ENCODE results near the gene DNAH5. TPM values are rescaled to one million over a fixed set of nuclear protein-coding genes. Genes with fewer than 3 reads are reported as not detected.

The DNAH5 gene
- total RNA-seq, 6 donors from 2014 or later, result 5.0 to 47.3 (median 10.7) TPM

DNA sequence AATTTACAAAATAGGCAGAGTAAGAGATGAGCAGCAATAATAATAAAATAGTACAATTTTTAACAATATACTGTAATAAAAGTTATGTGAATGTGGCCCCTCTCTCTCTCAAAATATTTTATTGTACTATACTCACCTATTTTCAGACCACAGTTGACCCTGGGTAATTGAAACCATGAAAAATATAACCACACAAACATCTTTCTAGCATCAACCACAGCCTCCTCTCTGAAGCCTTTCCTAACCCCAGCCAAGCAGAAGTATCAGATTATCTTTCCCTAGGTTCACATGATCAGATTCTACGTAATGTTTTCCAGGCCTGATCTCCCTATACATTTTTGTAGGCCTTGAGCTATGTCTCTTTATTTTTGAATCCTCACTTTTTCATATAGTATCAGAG, 35.2 kb downstream of the DNAH5 start:
- no peaks in the 10 kb centered on the region for H3K27me3 ChIP-seq

DNA sequence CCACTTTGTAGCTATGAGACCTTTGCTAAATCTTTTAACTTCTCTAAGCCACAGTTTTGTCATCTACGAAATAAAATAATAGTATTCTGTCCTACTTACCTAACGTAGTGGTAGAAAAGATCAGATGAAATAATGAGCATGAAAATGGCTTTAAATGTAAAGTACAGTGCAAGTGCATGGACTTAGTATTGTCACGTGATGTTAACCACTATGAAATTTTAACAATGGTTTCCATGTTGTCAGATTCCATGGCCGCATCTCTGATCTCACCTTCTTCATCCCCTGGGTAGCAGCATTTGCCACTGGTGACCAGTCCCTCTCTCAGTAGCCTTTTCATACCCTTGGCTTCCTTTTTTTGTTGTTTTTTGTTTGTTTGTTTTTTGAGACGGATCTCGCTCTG, 45.9 kb downstream of the DNAH5 start:
- no peak for ATAC-seq (ENCODE audit: low FRiP score in 2 of 2)
- H3K27me3 ChIP-seq, result no peaks in the 10 kb centered on the region
- H3K9me3 ChIP-seq, result no peaks in the 10 kb centered on the region
- no peaks in the 10 kb centered on the region for H3K4me1 ChIP-seq
- no peaks in the 10 kb centered on the region for H3K36me3 ChIP-seq
- WGBS, 2 donors, result 84 to 85% methylated on average over 6 of the region's 6 CpGs
- TF ChIP-seq EP300 (IDR thresholded peaks at IDR 0.05) (no peak), POLR2AphosphoS5 (IDR thresholded peaks at IDR 0.05) (no peak), POLR2A (IDR thresholded peaks at IDR 0.05) (no peak)
- TF ChIP-seq, protein P1, sequence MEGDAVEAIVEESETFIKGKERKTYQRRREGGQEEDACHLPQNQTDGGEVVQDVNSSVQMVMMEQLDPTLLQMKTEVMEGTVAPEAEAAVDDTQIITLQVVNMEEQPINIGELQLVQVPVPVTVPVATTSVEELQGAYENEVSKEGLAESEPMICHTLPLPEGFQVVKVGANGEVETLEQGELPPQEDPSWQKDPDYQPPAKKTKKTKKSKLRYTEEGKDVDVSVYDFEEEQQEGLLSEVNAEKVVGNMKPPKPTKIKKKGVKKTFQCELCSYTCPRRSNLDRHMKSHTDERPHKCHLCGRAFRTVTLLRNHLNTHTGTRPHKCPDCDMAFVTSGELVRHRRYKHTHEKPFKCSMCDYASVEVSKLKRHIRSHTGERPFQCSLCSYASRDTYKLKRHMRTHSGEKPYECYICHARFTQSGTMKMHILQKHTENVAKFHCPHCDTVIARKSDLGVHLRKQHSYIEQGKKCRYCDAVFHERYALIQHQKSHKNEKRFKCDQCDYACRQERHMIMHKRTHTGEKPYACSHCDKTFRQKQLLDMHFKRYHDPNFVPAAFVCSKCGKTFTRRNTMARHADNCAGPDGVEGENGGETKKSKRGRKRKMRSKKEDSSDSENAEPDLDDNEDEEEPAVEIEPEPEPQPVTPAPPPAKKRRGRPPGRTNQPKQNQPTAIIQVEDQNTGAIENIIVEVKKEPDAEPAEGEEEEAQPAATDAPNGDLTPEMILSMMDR (IDR thresholded peaks at IDR 0.05), result no peak
- DNase-seq, result no peak
- H3K4me3 ChIP-seq, result no peak overlapping the region
- no peak overlapping the region for H3K27ac ChIP-seq

More for the DNA sequence above, 35.2 kb downstream of the DNAH5 start:
- Histone ChIP-seq H3K36me3 (no peaks in the 10 kb centered on the region), H3K27ac (no peak overlapping the region), H3K9me3 (no peaks in the 10 kb centered on the region), H3K4me3 (no peak overlapping the region), H3K4me1 (no peaks in the 10 kb centered on the region)
- WGBS, 2 donors, result 86 to 88% methylated on average over 1 of the region's 1 CpG
- no peak for DNase-seq
- ATAC-seq (ENCODE audit: low FRiP score in 2 of 2), result no peak
- TF ChIP-seq EP300 (IDR thresholded peaks at IDR 0.05), result no peak
- no peak for TF ChIP-seq POLR2AphosphoS5 (IDR thresholded peaks at IDR 0.05)
- TF ChIP-seq, protein P1 (IDR thresholded peaks at IDR 0.05), result no peak
- TF ChIP-seq POLR2A (IDR thresholded peaks at IDR 0.05), result no peak

GRCh38 chr5:13878357-13878756, 66.1 kb downstream of the DNAH5 start:
- Histone ChIP-seq H3K4me3 (no peak overlapping the region), H3K27ac (no peak overlapping the region), H3K4me1 (no peaks in the 10 kb centered on the region), H3K9me3 (peaks cover 0 to 8% (median 0%) of the 10 kb centered on the region in 4 donors), H3K36me3 (no peaks in the 10 kb centered on the region), H3K27me3 (no peaks in the 10 kb centered on the region)
- WGBS, 2 donors, result 71 to 80% methylated on average over 4 of the region's 4 CpGs
- DNase-seq (no peak), ATAC-seq (ENCODE audit: low FRiP score in 2 of 2) (no peak)
- TF ChIP-seq EP300 (IDR thresholded peaks at IDR 0.05) (no peak), POLR2AphosphoS5 (IDR thresholded peaks at IDR 0.05) (no peak), POLR2A (IDR thresholded peaks at IDR 0.05) (no peak)
- TF ChIP-seq, protein P1 (IDR thresholded peaks at IDR 0.05), result no peak

DNA sequence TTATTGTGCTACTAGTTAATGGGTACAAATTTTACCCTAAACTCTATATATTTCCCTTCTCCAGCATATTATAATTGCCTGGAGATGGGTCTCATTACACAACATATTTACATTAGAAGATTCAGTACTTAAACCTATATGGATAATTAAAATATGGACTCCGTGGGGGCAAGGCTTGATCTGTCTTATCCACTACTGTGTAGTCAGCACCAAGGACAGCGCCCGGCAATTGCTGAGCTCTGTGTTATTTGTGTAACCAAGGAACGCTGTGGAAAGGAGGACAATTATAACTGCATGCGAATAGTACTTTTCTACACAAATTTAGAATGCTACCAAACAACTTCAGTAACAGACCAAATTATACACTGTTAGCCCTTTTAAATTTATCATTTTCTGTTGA, 77.7 kb downstream of the DNAH5 start:
- H3K27me3 ChIP-seq, result no peaks in the 10 kb centered on the region
- H3K4me1 ChIP-seq, result no peaks in the 10 kb centered on the region
- DNase-seq (no peak), ATAC-seq (ENCODE audit: low FRiP score in 2 of 2) (no peak)
- TF ChIP-seq POLR2A (IDR thresholded peaks at IDR 0.05) (no peak), POLR2AphosphoS5 (IDR thresholded peaks at IDR 0.05) (no peak), EP300 (IDR thresholded peaks at IDR 0.05) (no peak)
- TF ChIP-seq, protein P1 (IDR thresholded peaks at IDR 0.05), result no peak
- no peak overlapping the region for H3K4me3 ChIP-seq
- WGBS, 2 donors, result 34 to 51% methylated on average over 5 of the region's 5 CpGs
- H3K9me3 ChIP-seq, result no peaks in the 10 kb centered on the region
- H3K27ac ChIP-seq, result no peak overlapping the region
- H3K36me3 ChIP-seq, result no peaks in the 10 kb centered on the region

- TF ChIP-seq POLR2A (IDR thresholded peaks at IDR 0.05), result no peak
- TF ChIP-seq POLR2AphosphoS5 (IDR thresholded peaks at IDR 0.05), result no peak
- no peak for TF ChIP-seq EP300 (IDR thresholded peaks at IDR 0.05)
- TF ChIP-seq, protein P1 (IDR thresholded peaks at IDR 0.05), result no peak
- H3K36me3 ChIP-seq, result no peaks in the 10 kb centered on the region
- ATAC-seq (ENCODE audit: low FRiP score in 2 of 2) (no peak), DNase-seq (no peak)
- no peak overlapping the region for H3K4me3 ChIP-seq
- H3K4me1 ChIP-seq, result no peaks in the 10 kb centered on the region
- H3K9me3 ChIP-seq, result no peaks in the 10 kb centered on the region
- H3K27me3 ChIP-seq, result no peaks in the 10 kb centered on the region
- no peak overlapping the region for H3K27ac ChIP-seq
These were observed 79.2 kb downstream of the DNAH5 start for GRCh38 chr5:13865312-13865711.
